Hematopoietic multipotent progenitor cell treated with erythropoietin and hydrocortisone succinate and interleukin-3 and kit ligand, for 15 days (in vitro differentiated cells): Measurements from ENCODE around the gene VSTM2L.
"Not testable (repeated sequence)": the region's sequence is repeated elsewhere in the genome, so short reads cannot be mapped to it uniquely, and the experiment has no call there.

Source experiments
- DNase-seq: peaks from one replicate; pipeline ENCODE4 v3.0.0-alpha.2; 2015; ENCODE audit warnings: low spot score

Gene VSTM2L

DNA sequence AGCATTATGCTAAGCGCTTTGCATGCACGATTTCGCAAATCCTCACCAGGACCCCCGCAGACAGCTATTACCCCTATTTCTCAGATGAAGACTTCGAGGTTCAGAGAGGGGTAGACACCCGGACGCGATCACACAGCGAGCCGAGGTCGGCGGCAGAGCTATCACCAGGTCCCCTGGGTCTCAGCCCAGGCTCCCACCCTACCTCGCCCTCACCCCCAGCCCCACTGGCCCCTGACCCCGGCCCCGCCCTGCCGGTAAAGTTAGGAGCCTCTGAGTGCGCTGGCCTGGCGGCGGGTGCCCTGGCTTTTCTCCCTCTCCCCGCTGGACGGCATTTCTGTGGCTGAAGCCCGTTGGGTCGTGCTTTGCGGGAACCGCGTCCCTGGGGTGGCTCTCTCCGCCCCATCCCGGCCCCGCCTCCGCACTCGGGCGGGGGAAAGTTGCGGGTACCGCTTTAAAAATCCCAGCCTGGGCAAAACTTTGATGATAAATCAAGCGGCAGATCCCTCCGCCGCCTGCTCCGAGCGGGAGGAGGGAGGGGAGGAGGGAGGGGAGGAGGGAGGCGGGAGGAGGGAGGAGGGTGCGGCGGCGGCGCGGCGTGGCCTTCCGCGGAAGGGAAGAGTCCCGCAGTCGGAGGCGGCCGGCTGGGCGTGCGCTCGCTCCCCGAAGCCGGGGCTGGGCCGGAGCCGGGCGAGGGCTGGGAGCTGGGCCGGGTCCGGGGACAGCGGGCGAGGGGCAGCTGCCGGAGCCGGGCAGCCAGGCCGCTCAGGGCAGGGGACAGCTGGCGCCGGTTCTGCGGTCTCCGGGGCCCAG is at the start of gene VSTM2L:
TSS of gene VSTM2L (plus strand) at position 624 of the 810 bp plus-strand sequence. CDS start 224 bp downstream, outside the sequence.
- no peak for DNase-seq

- no peak for DNase-seq
These were observed 49.0 kb upstream of the VSTM2L start for GRCh38 chr20:37853823-37854375.

- not testable (repeated sequence) for DNase-seq
These were observed 46.9 kb upstream of the VSTM2L start for GRCh38 chr20:37856034-37856433.

DNA sequence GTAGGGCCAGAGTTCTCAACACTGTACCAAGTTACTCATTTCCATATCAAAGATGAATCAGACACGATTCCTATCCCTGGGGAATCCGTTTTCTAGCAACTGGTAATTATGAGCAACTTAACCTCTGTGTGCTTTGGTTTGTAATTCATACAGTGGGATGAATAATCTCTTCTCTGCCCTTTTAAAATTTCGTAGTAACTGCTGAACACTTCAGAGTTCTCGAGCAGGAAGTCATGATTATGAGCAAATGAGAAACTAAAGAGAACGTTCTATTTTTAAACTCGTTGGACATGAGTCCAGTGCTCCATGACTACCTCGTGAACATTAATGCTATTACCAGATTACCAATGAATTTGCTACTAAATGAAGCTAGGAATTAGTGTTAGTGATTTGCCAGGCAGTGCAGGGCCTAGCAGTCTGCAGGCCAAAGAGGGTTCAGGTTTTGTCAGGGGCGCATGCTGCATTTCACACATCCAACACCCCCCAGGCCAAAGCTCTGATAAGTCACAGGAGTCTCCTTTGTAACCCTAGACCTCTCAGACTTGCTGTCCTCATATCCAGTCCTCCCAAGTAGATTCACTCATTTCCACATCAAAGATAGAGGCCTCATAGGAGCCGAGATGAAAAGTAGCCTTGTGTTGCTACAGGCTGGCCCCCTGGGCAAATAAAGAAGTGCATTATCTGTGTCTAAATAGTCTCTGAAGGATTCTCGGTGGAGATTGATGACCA is 45.8 kb upstream of the VSTM2L start:
- DNase-seq = no peak

GRCh38 chr20:37859406-37860171 is 43.3 kb upstream of the VSTM2L start:
- no peak for DNase-seq

GRCh38 chr20:37863289-37863688 is 39.6 kb upstream of the VSTM2L start:
- DNase-seq = no peak

- no peak for DNase-seq
These were observed 38.6 kb upstream of the VSTM2L start for GRCh38 chr20:37864298-37864697.

GRCh38 chr20:37866051-37866450 is 36.9 kb upstream of the VSTM2L start:
- no peak for DNase-seq

GRCh38 chr20:37867289-37868195 is 35.4 kb upstream of the VSTM2L start:
- no peak for DNase-seq

DNA sequence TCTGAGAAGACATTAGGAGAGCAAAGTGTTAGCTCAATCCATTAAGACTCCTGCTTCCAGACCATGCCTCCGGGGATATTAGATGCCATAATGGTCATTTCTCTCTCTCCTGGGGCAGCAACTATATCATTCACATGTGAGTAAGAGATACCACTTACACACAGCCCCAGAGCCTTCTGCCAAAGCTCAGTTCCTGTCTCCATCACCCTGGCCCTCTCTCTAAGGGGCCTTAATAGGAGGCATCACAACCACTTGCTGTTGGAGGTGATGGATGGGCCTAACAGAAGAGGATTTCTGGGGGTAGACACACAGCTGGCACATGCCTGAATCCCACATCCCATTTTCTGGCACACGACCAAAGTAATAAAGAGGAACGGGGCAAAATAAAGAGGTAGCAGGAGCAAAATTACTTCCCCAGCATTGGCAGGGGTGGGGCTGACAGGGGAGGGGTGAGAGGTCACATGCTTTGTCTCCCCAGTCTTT is 34.0 kb upstream of the VSTM2L start:
- DNase-seq = no peak

DNA sequence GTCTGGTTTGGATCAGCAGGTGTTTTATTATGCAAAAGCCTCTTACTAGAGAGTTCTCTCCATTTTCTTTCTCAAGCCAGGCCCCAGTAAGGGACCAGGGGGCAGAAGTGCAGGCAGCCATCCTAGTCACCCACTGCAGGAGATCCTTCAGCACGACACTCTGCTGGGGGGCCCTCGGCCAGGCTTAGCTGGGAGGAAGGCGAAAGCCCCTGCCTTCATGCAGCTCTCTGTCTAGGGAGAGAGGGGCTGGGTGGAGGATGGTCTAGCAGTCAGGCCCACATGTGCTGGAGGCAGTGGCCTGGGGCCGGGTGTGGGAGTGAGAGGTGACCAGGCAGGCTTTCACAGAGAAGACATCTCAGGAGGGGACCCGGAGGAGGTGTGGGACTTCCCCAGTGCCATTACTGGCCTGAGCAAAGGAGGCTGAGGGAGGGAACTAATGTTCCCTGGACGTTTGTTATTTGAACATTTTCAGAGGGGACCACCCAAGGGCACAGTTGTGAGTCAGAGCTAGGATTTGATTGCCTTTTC is 33.5 kb upstream of the VSTM2L start:
- DNase-seq = no peak

DNA sequence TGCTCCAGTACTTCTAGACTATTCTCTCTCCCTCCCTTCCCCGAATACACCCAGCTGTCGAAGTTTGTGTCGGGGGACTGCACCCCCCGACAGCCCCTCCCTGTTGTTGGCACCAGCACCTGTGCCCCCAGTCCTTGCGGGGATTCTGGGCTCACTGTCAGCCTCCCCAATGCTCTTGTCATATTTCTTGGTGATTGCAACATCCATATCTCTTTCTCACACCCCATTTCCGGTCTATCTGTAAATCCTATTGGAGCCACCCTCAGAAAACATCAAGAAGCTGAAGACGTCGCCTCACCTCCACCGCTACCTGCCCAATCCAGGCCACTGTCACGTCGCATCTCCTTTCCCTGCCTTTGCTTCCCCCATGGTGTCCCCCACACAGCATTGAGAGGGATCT is 32.6 kb upstream of the VSTM2L start:
- DNase-seq = no peak

GRCh38 chr20:37871751-37872150 is 31.2 kb upstream of the VSTM2L start:
- DNase-seq = no peak

DNA sequence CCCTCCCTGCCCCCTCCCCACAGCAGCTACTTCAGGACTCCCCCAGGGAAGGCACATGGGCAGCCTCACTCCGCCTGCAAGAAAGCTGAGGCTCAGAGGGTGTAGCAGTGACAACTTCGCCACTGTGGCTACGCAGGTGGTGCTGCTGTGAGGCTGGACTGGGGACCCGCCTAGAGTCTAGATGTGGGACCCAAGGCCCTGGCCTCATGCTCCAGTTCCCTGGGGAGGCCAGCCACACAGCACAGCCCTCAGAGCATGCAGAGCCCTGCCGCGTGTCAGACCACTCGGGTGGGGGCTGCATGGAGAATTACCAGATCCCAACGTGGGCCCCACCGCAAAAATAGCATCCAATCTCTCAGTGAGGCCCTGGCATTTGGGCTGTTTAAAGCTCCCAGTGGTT is 30.8 kb upstream of the VSTM2L start:
- no peak for DNase-seq

DNA sequence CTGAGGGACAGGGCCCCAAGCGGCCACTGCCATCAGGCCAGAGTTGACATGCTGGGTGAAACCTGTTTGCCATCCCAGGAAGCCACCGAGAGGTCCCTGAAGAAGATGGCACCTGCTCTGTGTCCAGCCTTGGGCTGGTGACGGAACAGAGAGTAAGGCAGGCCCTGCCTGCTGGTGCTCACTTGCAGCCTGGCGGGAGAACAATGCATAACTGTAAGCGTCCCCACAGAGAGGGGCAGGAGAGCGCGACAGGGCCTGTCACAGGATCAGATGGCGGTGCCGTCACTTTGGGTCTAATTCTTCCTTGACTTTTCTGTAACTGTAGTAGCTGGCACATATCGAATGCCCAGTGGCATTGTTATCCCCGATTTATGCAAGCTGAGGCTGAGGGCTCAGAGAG is 29.0 kb upstream of the VSTM2L start:
- no peak for DNase-seq

GRCh38 chr20:37875460-37876175 is 27.3 kb upstream of the VSTM2L start:
- DNase-seq = no peak

DNA sequence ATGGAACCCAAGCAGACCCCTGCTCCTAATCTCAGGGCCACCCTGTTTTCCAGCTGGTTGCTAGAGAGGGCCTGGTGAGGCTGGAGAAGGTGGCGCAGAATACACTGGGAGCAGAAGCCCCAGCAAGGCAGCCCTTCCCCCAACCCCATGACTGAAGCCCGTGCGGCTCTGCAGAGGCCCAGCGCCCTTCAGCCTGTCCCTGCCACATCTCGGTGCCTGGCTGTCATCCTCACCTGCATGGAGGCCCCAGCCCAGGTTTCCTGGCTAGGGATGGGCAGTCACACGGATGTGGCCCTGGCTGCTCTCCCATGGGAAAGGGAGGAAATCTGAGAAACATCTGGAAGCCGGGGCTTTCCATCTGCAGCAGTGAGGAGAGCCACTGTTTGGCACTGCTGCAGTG is 26.1 kb upstream of the VSTM2L start:
- DNase-seq = no peak

GRCh38 chr20:37877832-37878772 is 24.8 kb upstream of the VSTM2L start:
- DNase-seq = no peak
